Type B pancreatic cell (in vitro differentiated cells): Measurements from ENCODE around the gene WNT6. TPM values are rescaled to one million over a fixed set of nuclear protein-coding genes. Genes with fewer than 3 reads are reported as not detected.

Source experiments
- DNase-seq: peaks from one replicate; pipeline ENCODE4 v3.0.0; 2021; ENCODE audit warnings: mixed read lengths; ENCODE audit not compliant: unreplicated experiment; ENCODE audit errors: extremely low spot score
- H3K27ac Mint-ChIP-seq: 2 replicates; pipeline ENCODE4 v1.8.0; 2021; ENCODE audit warnings: mild to moderate bottlenecking, mixed read lengths
- H3K27me3 Mint-ChIP-seq: 2 replicates; pipeline ENCODE4 v1.8.0; 2021; ENCODE audit warnings: mixed read lengths
- H3K36me3 Mint-ChIP-seq: 2 replicates; pipeline ENCODE4 v1.8.0; 2021; ENCODE audit warnings: mixed read lengths
- H3K4me1 Mint-ChIP-seq: one replicate; pipeline ENCODE4 v1.8.0; 2021; ENCODE audit warnings: mixed read lengths; ENCODE audit not compliant: unreplicated experiment
- H3K4me3 Mint-ChIP-seq: 2 replicates; pipeline ENCODE4 v1.8.0; 2021; ENCODE audit warnings: mild to moderate bottlenecking, mixed read lengths
- H3K9me3 Mint-ChIP-seq: 2 replicates; pipeline ENCODE4 v1.8.0; 2021; ENCODE audit warnings: mixed read lengths
- total RNA-seq: library from RNA; stranded (reverse); gene quantifications from 2 replicates; pipeline ENCODE4 v1.2.1, GENCODE V29; 2021; ENCODE audit warnings: low replicate concordance
- TF ChIP-seq, protein P1 (sequence below): fragments of 200-600 bp; sonication (generic); conservative IDR thresholded peaks from 2 replicates; pipeline ENCODE4 v1.5.0; 2021; ENCODE audit warnings: antibody characterized with exemption, mild to moderate bottlenecking

WNT6 gene
- total RNA-seq, 1 donor from 2014 or later = 24.7 TPM

DNA sequence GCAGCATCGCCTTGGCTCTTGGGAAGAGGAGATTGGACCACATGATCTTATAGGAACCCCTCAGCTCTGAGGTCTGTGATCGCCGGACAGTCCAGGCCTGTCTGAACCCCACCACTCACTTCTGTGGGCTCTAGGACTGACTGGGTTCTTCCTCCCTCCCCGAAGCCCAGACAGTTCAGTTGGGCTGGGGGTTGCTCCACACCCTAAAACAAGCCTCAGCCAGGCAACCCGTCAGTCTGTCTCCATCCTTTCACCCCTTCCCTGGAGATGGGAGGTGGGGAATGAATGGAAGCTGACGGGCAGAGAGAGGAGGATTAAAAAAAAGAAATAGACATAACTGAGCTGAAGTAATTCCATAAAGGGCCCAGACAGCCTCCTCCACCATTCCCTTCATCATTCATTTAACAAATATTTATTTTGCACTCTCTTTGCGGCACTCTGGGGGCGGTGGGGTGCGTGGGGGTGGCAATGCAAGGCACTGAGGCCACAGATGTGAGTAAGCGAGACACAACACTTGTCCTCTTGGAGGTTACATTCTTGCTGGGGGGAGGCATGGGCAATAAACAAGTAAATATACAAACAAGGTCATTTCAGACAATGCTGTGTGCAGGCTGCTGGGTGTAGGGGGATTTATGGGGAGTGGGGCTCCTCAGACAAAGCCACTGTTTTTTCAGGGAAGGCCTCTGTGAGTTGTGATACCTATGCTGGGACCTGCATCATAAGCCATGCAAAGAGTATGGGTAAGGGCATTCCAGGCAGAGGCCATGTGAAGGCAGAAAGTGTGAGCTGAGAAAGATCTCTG is 33.9 kb downstream of the WNT6 start:
- TF ChIP-seq, protein P1, sequence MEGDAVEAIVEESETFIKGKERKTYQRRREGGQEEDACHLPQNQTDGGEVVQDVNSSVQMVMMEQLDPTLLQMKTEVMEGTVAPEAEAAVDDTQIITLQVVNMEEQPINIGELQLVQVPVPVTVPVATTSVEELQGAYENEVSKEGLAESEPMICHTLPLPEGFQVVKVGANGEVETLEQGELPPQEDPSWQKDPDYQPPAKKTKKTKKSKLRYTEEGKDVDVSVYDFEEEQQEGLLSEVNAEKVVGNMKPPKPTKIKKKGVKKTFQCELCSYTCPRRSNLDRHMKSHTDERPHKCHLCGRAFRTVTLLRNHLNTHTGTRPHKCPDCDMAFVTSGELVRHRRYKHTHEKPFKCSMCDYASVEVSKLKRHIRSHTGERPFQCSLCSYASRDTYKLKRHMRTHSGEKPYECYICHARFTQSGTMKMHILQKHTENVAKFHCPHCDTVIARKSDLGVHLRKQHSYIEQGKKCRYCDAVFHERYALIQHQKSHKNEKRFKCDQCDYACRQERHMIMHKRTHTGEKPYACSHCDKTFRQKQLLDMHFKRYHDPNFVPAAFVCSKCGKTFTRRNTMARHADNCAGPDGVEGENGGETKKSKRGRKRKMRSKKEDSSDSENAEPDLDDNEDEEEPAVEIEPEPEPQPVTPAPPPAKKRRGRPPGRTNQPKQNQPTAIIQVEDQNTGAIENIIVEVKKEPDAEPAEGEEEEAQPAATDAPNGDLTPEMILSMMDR = no peak
- Mint-ChIP-seq H3K4me3 (peak overlapping the region; percentile 76), H3K4me1 (peaks cover 28% of the 10 kb centered on the region), H3K36me3 (no peaks in the 10 kb centered on the region), H3K27ac (peak overlapping the region; percentile 93), H3K27me3 (peaks cover 69% of the 10 kb centered on the region), H3K9me3 (no peaks in the 10 kb centered on the region)
- DNase-seq = no peak

DNA sequence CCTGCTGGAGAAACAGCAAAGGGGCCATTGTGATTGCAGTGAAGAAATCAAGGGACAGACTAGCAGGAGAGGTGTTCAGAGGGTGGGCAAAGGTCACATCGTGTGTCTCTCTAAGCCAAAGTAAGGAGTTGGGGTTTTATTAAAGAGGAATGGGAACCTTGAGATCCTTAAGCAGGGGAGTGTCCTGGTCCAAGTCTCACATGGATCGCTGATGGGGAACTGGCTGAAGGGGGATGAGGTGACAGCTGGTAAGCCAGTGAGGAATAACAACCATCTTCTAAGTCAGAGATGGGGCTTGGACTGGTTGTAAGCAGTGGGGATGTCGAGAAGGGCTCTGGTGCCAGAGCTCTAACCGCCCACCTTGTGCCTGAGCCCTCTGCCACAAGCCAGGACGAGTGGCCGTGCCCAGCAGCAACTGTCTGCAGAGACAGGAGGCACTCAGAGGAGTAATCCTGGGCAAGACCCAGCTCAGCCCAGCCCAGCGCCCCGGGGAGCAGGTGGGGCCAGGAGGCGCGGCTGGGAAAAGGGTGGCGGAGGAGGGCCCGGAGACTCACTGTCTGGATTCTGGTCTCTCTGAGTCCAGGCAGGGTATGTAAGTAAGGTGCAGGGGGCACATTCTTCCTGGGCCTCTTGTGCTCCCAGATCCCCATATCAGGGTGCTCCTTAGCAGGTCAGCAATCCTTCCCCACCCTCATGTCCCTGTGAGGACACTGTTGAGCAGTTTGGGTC is 34.7 kb downstream of the WNT6 start:
- peak overlapping the region; percentile 93 for H3K27ac Mint-ChIP-seq
- H3K9me3 Mint-ChIP-seq = no peaks in the 10 kb centered on the region
- H3K4me3 Mint-ChIP-seq = peak overlapping the region; percentile 80
- peaks cover 72% of the 10 kb centered on the region for H3K27me3 Mint-ChIP-seq
- no peak for DNase-seq
- peaks cover 30% of the 10 kb centered on the region for H3K4me1 Mint-ChIP-seq
- H3K36me3 Mint-ChIP-seq = no peaks in the 10 kb centered on the region
- TF ChIP-seq, protein P1 = no peak

DNA sequence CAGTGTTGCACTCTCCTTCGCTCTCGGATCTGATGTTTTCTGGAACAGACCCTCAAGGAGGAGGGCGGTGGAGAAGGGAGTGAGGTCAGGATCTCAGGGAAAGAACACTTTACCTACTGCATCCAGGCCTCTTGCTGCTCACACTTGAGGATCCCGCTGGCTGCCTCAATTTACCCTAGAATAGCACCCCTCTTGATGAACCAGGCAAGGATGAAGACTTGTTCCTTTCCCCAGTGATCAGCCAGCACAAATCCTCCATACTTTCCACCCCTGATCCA is 35.2 kb downstream of the WNT6 start:
- Mint-ChIP-seq H3K27ac (peak overlapping the region; percentile 93), H3K4me3 (peak overlapping the region; percentile 80), H3K9me3 (no peaks in the 10 kb centered on the region), H3K36me3 (no peaks in the 10 kb centered on the region), H3K27me3 (peaks cover 73% of the 10 kb centered on the region), H3K4me1 (peaks cover 30% of the 10 kb centered on the region)
- no peak for DNase-seq
- TF ChIP-seq, protein P1 = no peak

DNA sequence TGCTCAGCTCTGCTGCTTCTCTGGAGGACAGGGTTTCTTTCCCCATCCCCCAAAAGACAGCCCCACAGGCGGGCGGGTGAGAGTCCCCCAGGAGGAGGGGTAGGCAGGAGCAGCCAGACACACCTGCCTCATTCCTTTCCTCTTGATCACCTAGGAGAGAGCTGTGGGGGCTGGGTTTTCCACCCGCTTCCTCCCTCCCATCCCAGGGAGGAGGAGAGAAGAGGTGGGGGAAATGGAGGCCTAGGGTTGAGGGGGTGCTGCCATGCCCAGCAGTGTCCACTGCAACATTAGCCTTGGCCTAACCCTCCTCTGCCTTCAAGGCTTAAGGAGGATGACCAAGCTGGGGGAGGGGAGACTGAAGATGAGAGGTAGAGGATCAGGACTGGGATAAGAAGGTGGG is 35.7 kb downstream of the WNT6 start:
- no peaks in the 10 kb centered on the region for H3K36me3 Mint-ChIP-seq
- H3K27me3 Mint-ChIP-seq = peaks cover 74% of the 10 kb centered on the region
- H3K9me3 Mint-ChIP-seq = no peaks in the 10 kb centered on the region
- peaks cover 30% of the 10 kb centered on the region for H3K4me1 Mint-ChIP-seq
- no peak for DNase-seq
- peak overlapping the region; percentile 93 for H3K27ac Mint-ChIP-seq
- H3K4me3 Mint-ChIP-seq = peak overlapping the region; percentile 80
- TF ChIP-seq, protein P1 = no peak

DNA sequence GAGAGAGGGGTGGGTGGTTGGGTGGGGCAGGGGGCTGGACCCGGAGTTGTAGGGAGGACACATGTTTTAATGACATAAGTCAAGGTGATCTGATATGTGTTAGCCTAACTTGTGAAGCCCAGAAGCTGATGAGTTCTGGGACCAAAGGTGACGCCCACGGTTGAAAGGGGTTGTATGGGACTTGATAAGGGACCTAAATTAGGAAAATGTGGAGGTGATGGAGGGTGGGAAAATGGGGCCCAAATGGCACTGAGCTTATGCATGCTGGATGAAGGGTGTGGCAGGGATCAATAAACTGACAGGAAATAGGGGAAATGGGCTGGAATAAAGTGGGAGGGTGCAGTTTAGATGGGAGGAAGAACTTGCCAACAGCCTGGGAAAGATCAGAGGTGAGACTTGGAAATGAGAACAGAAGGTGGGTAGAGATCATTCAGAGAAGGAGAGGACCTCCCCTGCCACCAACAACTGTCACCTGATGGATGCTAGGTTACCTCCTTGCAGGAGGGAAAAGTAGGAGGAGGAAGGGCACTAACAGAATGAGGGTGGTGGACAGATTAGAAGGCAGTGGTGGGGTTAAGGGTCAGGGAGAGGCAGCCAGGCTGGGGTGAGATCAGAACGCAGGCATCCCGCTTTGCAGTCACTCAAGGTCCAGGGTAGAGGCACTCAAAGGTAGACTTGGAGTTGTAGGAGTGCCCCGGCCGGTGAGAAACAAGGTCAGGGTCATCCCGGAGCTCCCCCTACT is 36.3 kb downstream of the WNT6 start:
- peak overlapping the region; percentile 93 for H3K27ac Mint-ChIP-seq
- TF ChIP-seq, protein P1 = no peak
- H3K4me3 Mint-ChIP-seq = peak overlapping the region; percentile 80
- no peaks in the 10 kb centered on the region for H3K36me3 Mint-ChIP-seq
- H3K27me3 Mint-ChIP-seq = peaks cover 74% of the 10 kb centered on the region
- DNase-seq = no peak
- no peaks in the 10 kb centered on the region for H3K9me3 Mint-ChIP-seq
- peaks cover 30% of the 10 kb centered on the region for H3K4me1 Mint-ChIP-seq
